GM21825 (cell line): ENCODE results near the gene SLC7A14.
"Not testable (repeated sequence)": the region's sequence is repeated elsewhere in the genome, so short reads cannot be mapped to it uniquely, and the experiment has no call there.

Experiments
- ATAC-seq: cut with Tn5 transposase; IDR thresholded peaks from one replicate; pipeline ENCODE4 v1.9.1; 2021; ENCODE audit warnings: mild to moderate bottlenecking, moderate library complexity; ENCODE audit not compliant: unreplicated experiment

Gene SLC7A14

DNA sequence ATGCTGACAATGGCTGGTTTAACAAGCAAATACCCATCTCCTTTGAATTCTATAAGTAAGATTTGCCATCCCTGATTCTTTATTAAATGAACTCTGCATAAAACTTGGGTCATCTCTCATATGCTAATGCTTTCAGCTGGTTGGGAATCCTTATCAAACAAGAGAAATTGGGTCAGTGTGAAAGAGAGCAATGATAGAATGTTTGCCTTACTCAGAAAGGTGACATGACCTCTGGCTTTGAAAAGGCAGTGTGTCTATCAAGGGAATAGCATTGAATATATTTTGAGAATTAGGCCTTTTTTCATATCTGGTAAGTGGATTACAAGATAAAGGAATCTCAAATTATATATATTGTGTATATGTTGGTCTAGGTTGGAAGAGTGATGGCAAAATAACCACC lies 8.7 kb upstream of the SLC7A14 start:
- no peak for ATAC-seq

DNA sequence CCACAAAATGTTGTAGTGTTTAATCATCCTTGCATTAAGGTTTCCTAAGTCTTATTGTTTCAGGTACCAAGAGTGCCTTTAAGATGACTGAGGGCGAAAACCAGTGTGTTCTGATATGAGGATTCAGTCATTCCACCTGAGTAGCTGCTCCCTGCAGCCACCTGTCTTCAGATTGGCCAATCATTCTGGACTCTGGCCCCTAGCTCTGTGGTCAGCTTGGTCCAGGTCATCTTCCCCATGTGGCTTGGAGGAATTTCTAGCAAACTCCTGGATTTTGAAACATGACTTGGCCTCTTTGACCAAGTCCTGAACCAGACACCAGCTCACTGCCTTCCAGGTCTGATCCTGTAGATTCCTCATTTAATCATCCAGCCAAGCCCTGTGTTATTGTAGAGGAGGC lies 7.8 kb upstream of the SLC7A14 start:
- no peak for ATAC-seq

DNA sequence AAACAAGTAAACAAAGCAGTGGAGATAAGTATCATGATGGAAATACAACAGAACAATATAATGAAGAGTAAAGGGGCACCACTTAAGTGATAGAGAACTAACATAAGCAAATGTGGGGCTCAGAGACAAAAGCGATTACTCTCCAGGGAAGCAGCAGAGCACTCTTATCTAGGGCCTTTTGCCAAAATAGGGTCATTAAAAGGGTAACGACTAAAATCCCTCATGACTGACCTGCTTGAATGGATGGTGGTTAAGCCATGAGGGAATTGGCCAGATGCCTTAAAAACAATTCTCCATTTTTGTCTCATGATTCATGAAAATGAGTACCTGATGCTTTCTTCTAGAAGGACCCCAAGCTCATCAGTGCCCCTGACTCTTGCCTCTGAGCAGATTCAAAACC lies 3.2 kb upstream of the SLC7A14 start:
- ATAC-seq, result no peak

DNA sequence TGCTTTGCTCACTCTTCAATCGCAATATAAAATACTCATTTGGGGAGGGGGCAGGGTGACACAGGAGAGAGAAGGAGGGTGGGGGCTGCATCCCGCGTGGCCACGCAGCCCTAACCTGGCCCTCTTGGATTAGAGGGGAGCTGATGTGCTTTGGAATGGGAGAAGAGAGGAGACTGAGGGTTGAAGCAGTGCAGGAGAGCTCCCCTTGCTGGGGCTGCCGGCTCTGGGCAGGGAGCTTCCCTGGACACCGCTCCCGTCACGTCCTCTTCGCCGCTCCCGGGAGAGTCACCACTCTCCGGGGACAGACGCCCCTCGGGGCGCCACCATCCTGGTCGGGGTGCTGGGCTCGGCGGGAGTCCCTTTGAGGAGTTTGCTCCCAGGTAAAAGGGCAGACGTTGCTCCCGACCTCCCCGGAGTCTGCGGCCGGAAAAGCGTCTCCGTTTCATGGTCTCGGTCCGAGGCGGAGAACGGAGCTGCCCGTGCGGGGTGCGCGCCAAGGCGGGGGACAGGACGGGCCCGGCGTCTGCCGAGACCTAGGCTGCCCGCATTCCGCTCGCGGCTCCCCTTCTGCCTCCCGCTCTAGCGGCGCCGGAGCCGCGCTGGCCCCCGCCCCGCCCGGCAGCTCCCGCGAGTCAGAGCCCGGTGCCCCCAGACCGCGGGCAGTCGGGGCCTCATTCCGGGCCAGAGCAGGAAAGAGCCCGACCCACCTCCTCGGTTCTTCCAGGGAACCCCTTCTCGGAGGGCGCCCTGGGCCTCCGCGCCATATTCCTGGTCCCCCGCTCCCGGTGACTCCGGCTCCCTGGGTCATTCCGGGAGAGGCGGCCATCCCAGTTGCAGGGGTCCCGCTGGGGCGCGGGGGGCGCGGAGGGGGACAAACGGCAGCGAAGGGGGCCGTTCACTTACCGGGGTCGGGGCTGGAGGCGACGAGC lies 603 bp downstream of the SLC7A14 start:
- no peak for ATAC-seq

DNA sequence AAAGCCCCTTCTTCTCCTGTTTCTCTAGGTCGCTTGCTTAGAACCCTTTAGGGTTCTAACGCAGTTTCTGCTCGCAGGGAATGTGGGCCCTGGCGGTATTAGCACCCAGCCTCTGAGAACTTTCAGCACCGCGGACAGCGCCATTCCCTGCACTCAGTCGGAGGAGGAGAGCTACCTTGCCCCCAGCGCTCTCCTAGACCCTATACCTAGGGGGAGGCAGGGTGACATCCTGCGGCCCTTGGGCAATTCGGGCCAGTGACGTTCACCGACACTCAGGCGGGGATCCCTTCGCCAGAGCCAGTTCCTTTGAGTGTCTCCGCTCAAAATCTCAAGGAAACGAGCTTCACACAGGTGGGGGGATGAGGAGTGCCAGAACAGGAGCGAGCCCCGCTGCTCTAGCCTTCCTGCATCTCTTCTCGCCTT lies 1.3 kb downstream of the SLC7A14 start:
- ATAC-seq, result no peak

DNA sequence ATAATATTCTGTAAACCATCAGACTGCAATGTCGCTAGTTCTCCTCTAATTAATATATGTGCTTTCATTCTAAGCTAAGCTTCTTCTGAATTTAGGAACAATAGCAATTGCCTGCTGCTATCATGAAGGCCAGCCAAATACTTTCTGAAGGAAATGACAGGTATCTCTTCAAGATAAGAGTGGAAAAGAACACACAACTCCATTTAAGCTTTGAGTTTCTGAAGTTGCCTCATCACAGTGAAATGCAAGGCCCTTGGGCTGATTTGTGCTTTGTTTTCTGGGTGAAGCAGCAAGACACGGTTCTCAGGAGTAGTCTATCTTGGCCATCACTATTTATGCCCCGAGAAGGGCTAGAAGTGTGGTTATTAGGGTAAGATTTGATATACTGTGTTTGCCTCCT lies 6.2 kb downstream of the SLC7A14 start:
- no peak for ATAC-seq

DNA sequence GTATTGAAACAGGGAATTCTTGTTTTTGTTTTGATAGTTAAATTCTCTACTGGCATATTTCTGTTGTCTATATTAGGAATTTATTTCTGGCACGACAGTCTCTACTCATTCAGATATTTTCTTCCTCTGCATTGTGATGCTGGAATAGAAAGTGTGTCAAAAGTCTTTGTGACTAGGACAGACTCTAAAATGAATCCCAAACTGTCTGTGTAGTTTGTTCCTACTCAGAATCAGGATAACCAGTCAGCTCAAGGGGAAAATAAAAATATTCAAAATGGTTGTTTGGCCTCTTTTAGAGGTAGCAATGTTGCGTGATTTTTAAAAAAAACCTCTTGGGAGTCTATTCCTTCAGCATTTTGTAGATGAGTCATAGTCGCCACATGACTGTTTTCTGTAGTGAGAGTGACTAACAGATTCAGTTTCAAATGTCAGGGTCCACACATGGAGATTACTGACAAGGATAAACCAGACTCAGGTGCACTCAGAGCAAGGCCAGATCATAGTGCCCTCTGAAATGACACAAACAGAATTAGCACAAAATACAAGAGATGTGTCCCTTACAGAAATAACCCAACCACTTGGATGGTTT lies 13.1 kb downstream of the SLC7A14 start:
- peak; percentile 97 for ATAC-seq

DNA sequence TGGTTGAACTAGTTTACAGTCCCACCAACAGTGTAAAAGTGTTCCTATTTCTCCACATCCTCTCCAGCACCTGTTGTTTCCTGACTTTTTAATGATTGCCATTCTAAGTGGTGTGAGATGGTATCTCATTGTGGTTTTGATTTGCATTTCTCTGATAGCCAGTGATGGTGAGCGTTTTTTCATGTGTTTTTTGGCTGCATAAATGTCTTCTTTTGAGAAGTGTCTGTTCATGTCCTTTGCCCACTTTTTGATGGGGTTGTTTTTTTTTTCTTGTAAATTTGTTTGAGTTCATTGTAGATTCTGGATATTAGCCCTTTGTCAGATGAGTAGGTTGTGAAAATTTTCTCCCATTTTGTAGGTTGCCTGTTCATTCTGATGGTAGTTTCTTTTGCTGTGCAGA lies 18.3 kb downstream of the SLC7A14 start:
- ATAC-seq, result not testable (repeated sequence)

DNA sequence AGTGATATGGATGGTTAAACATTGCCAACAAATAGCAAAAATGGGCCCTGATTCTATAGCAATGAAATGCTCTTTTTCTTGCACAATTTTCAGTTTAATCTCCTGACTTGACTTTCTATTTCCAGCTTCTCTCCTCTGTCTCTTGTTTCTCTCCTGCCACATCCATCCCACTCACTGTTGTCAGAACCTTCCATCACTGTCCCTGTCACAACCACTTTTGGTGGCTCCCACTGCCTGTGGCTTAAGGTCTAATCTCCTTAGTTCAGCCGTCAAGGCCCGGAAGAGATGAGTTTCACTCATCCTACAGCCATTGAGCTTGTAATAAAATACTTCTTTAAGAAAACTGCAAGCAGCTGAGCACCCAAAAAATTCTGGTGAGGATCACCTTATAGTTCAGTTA lies 19.5 kb downstream of the SLC7A14 start:
- no peak for ATAC-seq

DNA sequence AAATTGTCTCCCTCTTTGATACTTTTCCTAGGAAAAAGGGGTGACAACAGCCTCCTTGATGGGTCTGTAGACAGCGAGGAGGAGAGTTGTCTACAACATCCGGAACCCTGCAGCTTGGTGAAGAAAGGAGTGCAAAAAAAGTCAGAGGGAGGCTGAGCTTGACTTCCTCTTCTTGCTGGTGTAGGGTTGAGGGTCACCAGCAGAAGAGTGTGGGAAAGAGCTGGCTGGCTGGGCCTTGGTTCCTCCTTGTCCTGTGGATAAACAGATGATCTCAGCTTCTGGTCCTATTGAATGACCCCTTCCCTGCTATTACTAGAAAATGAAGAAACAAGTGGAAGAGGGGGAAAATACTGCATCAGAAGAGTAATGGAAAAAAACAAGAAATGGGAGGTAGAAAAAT lies 20.4 kb downstream of the SLC7A14 start:
- no peak for ATAC-seq

DNA sequence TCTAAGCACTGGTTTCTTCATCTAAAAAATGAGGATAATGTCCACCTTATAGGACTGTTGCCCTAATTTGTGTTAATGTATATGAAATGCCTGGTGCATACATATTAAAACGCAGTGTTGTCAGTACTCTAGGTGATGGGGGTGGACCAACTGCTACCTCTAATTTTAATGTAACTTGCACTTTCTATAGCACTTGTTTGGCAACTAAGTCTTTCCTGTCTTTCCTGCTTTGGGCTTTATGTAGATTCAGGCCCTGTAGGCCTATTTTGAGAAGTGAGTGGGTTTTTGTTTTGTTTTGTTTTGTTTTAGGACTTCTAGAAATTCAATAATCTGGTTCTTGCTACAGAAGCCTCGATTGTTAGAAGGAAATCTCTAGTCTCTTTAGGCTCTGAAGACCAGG lies 21.2 kb downstream of the SLC7A14 start:
- peak; percentile 24 for ATAC-seq

DNA sequence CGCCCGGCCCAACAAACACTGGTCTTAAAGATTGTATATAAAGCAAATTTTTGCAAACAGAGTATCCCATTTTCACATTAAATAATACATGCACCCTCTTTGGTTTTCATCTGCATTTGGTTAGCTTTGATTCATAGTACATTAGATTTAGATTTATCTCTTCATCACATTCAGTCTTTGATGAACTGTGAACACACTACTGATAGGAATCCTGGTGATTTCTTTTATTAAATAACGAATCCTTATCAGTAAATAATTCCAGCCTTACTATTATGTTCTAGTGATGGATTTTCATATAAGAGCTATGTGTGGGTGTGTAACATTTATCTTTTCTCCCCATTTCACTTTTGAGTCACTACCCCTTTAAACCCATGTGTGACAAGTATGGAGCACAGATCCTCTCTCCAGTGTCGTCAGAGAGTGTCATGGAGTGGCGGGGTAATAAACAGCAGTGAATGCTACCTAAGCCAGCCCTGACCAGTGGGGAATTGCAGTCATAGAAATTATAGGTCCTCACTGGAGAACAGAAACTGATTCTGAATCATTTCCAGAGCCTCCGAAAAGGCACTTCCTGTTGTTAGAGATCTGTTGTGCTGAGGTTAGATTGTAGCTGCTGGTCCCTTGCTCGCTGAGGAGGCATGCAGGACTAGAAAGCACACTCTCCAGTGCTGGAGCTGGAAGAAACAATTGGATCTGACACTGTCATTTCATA lies 22.0 kb downstream of the SLC7A14 start:
- peak; percentile 81 for ATAC-seq

DNA sequence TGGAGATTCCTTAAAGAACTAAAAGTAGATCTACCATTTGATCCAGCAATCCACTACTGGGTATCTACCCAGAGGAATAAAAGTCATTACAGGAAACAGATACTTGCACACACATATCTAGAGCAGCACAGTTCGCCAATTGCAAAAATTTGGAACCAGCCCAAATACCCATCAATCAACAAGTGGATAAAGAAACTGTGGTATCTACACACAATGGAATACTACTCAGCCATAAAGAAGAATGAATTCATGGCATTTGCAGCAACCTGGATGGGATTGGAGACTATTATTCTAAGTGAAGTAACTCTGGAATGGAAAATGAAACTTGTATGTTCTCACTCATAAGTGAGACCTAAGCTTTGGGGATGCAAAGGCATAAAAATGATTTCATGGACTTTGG lies 23.8 kb downstream of the SLC7A14 start:
- no peak for ATAC-seq

DNA sequence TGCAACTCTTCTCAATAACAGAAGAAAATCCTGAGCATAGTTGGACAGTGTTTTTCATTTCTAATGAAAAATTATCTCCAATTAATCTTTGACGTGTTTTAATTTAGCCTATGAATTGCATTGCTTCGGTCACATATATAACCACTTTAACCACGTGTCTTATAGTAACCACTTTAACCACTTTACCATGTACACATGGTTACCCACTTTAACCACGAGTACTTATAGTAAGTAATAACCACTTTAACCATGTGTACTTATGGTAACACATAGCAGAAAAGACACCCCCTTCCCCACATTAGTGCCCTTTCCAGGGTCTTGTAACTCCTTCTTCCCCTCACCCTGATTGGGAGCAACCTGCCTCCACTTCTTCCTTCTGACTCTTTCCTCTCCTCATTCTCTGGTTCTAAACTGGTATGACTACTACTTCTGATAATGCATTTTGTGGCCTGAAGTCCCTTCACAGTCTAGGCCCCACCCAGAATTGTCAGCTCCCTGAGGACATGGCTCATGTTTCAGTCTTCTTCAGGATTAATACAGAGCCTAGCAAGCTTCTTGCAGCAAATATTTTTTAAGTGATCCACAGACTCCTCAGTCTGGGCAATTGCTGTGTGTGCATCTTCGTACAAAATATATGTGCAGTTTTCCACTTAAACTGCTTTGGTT lies 25.0 kb downstream of the SLC7A14 start:
- no peak for ATAC-seq

DNA sequence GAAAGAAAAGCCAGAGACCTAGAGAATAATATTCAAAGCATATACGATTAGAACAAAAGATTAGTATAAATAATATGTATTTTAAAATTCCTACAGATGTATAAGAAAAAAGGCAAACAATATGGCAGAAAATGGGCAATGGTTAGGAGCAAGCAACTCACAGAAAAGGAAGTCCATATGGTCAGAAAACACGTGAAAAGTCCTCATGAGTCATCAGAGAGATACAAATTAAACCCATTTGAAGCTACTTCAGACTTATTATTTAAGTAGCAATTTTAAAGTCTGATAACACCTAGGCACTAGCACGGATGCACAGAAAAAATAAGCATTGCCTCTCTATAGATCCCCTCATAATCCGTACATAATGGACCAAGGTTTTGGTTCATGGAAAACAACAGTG lies 25.6 kb downstream of the SLC7A14 start:
- ATAC-seq, result no peak

DNA sequence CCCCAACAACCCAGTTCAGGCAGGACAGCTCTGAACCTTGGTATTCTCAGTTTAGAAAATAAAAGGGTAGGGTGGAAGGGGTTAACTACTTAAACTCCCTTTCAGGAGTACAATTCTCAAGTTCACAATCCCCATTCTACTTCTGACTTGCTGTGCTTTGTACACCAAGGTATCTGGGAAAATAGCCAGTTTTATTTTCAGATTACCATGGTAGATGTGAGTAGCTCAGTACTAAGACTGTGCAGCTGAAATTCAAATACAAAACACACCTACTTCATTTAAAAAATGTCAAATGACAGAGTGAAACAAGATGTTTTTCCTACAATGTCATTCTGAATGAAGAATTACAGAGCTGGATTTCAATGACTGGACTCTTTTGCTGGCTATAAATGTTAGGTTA lies 27.4 kb downstream of the SLC7A14 start:
- ATAC-seq, result no peak

DNA sequence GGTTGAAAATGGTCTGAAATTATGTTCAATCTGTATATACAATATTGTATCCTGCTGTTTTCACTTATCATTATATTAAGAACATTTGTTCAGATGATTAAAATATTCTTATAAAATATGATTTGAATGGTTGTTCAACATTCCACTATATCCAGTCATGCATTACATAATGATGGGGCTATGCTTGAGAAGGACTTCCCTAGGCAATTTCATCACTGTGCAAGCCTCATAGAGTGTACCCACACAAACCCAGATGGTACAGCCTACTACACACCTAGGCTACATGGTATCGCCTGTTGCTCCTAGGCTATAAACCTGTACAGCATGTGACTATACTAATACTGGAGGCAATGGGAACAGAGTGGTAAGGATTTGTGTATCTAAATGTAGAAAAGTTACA lies 30.5 kb downstream of the SLC7A14 start:
- no peak for ATAC-seq

DNA sequence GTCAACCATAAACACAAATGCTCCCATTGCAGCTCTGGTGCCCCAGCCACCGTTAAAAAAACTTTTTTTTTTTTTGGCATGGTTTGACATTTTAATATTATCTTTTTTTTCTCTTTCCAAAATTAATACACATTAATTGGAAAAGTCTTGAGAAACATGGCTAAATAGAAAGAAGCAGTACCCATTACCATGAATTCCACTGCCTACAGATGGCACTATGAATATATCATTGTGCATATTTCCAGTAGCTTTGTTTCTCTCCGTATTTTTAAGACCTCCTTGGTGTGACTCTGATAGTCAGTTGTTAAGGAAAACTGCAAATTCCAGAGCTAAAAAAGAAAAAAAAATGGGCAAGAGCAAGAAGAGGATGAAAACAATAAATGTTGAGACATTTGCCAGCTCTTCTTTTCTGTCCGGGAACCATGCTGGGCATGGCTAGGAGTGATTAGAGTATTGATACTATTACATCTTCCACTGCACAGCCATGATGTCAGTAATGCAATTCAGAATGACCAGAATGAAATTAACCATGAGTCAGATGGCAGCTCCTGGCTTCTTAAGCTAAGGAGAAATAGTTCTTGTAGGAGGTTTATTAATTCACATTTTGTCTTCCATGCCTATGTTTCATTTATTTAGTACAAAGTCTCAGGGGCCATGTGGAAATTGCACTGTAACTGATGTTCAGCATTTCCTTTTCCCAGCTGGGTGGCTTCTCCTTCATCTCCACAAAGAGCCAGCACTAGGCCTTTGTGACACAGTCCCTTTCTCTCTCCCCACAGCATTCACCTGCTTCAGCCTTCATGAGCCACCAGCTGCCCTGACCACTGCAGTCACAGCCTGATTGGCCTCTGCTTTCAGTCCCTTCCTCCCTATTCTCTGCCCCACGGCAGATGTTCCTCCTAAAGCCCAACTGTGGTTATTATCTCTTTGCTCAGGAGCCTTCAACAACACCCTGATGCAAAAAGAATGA lies 31.8 kb downstream of the SLC7A14 start:
- no peak for ATAC-seq

DNA sequence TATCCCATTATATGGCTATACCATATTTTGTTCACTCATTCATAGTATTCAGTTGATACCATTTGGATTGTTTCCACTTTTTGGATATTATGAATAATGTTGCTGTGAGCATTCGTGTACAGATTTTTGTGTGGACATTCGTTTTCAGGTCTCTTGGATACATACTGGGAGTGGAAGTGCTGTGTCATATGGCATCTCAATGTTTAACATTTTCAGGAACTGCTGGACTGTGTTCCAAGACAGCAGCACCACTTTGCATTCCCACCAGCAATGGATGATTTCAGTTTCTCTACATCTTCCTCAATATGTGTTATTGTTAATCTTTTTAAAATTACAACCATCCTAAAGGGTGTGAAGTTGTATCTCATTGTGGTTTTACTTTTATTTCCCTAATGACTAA lies 34.6 kb downstream of the SLC7A14 start:
- ATAC-seq, result no peak

DNA sequence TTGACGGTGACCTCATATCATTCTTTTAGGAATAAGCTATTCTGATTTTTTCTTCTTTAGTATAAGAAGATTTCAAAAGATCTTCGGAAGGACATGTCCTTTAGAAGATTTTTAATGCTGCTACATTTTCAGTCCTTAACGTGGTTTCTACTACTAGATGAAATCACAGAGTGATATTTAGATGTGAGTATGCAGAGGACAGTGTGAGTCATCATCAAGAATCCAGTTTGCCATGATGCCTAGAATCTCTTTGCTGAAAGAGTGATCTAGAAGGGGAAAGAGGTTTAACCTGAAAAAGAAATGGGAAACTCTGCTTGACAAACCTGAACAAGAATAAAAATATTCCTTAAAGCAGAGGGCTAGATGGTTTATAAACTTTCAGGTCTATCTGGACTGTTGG lies 43.2 kb downstream of the SLC7A14 start:
- ATAC-seq, result no peak
